Progenitor cell of endocrine pancreas (in vitro differentiated cells): ENCODE results near the gene GPATCH2L. TPM values are rescaled to one million over a fixed set of nuclear protein-coding genes. Genes with fewer than 3 reads are reported as not detected.

Source experiments
- DNase-seq: peaks from one replicate; pipeline ENCODE4 v3.0.0; 2021; ENCODE audit warnings: low spot score; ENCODE audit not compliant: unreplicated experiment
- H3K27ac Mint-ChIP-seq: 2 replicates; pipeline ENCODE4 v1.8.0; 2021; ENCODE audit warnings: mild to moderate bottlenecking, moderate library complexity, mixed read lengths
- H3K27me3 Mint-ChIP-seq: 2 replicates; pipeline ENCODE4 v1.8.0; 2021; ENCODE audit warnings: mixed read lengths
- H3K36me3 Mint-ChIP-seq: 2 replicates; pipeline ENCODE4 v1.8.0; 2022; ENCODE audit warnings: mixed read lengths; ENCODE audit not compliant: insufficient read depth
- H3K4me1 Mint-ChIP-seq: 2 replicates; pipeline ENCODE4 v1.8.0; 2021; ENCODE audit warnings: low read depth, mixed read lengths
- H3K4me3 Mint-ChIP-seq: 2 replicates; pipeline ENCODE4 v1.8.0; 2021; ENCODE audit warnings: low read depth, mild to moderate bottlenecking, moderate library complexity, mixed read lengths
- H3K9me3 Mint-ChIP-seq: 2 replicates; pipeline ENCODE4 v1.8.0; 2021; ENCODE audit warnings: low read depth, mixed read lengths
- total RNA-seq: library from RNA; stranded (reverse); gene quantifications from 2 replicates; pipeline ENCODE4 v1.2.1, GENCODE V29; 2021
- TF ChIP-seq, protein P1 (sequence below): fragments of 200-600 bp; sonication (generic); IDR thresholded peaks from one replicate; pipeline ENCODE4 v1.5.0; 2021; ENCODE audit warnings: antibody characterized with exemption, mild to moderate bottlenecking; ENCODE audit not compliant: unreplicated experiment

GPATCH2L gene
- total RNA-seq, 1 donor from 2014 or later = 73.3 TPM

DNA sequence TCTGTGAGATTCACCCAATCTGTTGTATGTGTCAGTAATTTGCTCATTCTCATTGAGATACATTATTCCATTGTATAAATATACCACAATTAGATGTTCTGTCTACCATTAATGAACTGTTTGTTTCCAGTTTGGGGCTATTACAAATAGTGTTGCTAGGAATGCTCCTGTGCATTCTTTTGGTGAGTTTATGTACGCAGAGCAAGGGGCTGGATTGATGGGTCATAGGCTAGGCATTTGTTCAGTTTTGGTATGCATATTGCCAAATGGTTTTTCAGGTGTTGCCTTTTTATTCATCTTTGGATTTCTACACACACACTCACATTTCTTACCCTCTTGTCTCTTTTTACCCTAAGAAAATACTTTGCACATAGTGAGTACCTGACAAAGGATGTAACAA is 93.4 kb downstream of the GPATCH2L start:
- H3K9me3 Mint-ChIP-seq = peaks cover 19% of the 10 kb centered on the region
- H3K4me3 Mint-ChIP-seq = no peak overlapping the region
- H3K36me3 Mint-ChIP-seq = peaks cover 9% of the 10 kb centered on the region
- H3K4me1 Mint-ChIP-seq = peaks cover 4% of the 10 kb centered on the region
- TF ChIP-seq, protein P1, sequence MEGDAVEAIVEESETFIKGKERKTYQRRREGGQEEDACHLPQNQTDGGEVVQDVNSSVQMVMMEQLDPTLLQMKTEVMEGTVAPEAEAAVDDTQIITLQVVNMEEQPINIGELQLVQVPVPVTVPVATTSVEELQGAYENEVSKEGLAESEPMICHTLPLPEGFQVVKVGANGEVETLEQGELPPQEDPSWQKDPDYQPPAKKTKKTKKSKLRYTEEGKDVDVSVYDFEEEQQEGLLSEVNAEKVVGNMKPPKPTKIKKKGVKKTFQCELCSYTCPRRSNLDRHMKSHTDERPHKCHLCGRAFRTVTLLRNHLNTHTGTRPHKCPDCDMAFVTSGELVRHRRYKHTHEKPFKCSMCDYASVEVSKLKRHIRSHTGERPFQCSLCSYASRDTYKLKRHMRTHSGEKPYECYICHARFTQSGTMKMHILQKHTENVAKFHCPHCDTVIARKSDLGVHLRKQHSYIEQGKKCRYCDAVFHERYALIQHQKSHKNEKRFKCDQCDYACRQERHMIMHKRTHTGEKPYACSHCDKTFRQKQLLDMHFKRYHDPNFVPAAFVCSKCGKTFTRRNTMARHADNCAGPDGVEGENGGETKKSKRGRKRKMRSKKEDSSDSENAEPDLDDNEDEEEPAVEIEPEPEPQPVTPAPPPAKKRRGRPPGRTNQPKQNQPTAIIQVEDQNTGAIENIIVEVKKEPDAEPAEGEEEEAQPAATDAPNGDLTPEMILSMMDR = no peak
- DNase-seq = no peak
- H3K27me3 Mint-ChIP-seq = peaks cover 5% of the 10 kb centered on the region
- no peak overlapping the region for H3K27ac Mint-ChIP-seq

DNA sequence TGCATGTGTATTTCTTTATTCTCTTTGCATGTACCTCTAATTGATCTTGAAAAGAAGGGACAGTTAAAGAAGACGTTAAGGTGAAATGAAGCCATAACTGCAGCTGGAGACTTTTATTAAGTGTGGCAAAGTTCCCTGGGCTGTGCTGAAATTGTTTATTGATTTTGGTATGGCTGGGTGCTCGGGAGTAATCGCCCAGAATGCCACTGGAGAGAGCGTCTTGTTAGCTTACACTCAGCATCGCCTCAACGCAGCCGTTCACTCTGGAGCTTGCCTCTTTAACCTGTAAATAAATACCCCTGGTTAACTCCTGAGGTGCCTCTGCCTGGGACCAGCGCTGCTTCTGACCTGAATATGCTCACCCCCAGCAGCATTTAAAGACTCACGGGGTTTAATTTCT is 98.6 kb downstream of the GPATCH2L start:
- peaks cover 26% of the 10 kb centered on the region for H3K4me1 Mint-ChIP-seq

DNA sequence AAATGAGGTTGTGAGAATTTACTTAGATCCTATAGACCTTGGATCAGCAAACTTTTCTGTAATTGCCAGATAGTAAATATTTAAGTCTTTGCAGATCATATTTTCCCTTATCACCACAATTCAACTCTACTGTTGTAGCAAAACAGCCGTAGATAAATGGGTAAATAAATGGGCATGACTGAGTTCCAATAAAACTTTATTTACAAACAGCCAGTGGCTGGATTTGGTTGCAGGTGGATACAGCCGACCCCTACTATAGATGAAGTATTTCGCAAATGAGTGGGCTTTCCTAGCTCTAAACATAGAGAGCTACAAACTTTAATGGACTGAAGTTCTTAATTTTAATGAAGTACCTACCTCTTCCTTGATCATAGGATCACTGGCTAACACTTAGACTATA is 100.7 kb downstream of the GPATCH2L start:
- Mint-ChIP-seq H3K4me1 (peaks cover 31% of the 10 kb centered on the region), H3K9me3 (no peaks in the 10 kb centered on the region)
- TF ChIP-seq, protein P1 = no peak

More for the DNA sequence above, 98.6 kb downstream of the GPATCH2L start:
- TF ChIP-seq, protein P1 = no peak
- H3K9me3 Mint-ChIP-seq = no peaks in the 10 kb centered on the region
- peak overlapping the region; percentile 8 for H3K4me3 Mint-ChIP-seq
- peaks cover 13% of the 10 kb centered on the region for H3K27me3 Mint-ChIP-seq
- H3K27ac Mint-ChIP-seq = no peak overlapping the region
- peak; percentile 12 for DNase-seq
- no peaks in the 10 kb centered on the region for H3K36me3 Mint-ChIP-seq

DNA sequence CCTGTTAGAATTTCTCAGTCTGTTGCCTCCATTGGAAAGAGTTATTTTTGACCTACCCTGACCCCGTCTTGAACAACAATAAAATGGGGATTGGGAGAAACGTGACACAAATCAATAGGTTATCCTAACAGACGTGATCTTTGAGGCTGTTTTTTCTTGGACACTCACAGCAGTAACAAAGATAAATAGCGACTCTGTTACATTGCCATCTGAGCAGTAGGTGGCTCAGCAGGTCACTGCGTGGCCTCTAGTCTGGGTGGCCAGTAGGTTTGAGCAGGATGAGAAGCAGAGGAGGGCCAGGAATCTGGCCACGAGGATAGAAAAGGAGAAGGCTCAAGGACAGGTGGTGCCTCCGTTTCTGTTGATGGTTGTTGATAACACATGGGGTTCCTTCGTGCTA is 101.4 kb downstream of the GPATCH2L start:
- Mint-ChIP-seq H3K36me3 (no peaks in the 10 kb centered on the region), H3K27ac (peak overlapping the region; percentile 56), H3K9me3 (no peaks in the 10 kb centered on the region), H3K4me1 (peaks cover 31% of the 10 kb centered on the region), H3K4me3 (no peak overlapping the region), H3K27me3 (peaks cover 17% of the 10 kb centered on the region)
- TF ChIP-seq, protein P1 = no peak
- no peak for DNase-seq

More for the DNA sequence above, 100.7 kb downstream of the GPATCH2L start:
- Mint-ChIP-seq H3K36me3 (no peaks in the 10 kb centered on the region), H3K27ac (no peak overlapping the region), H3K4me3 (no peak overlapping the region), H3K27me3 (peaks cover 17% of the 10 kb centered on the region)
- no peak for DNase-seq

DNA sequence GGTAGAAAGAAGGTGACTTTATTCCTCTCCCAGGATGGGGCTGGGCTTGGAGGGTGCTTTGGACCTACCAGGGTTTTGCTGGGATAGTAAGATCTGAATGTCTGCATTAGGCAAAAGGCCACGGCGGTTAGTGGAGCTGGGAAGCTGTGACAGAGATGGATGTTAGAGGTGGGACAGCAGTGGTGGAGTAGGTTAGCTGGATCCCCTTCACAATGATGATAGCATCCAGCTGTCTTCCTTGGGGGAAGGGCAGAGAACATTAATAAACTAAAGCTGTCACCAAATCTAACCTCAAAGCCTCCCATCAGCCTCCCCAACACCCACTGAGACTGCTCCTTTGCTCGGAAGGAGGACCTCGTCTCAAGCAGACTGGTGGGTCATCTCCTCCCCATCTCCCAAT is 104.8 kb downstream of the GPATCH2L start:
- no peak overlapping the region for H3K27ac Mint-ChIP-seq
- H3K4me3 Mint-ChIP-seq = no peak overlapping the region
- peaks cover 6% of the 10 kb centered on the region for H3K27me3 Mint-ChIP-seq
- no peaks in the 10 kb centered on the region for H3K9me3 Mint-ChIP-seq
- TF ChIP-seq, protein P1 = no peak
- H3K36me3 Mint-ChIP-seq = no peaks in the 10 kb centered on the region
- no peak for DNase-seq
- H3K4me1 Mint-ChIP-seq = peaks cover 25% of the 10 kb centered on the region
